DMS53 treated with DMSO at 0.1 percent for 48 hours (cell line): ENCODE data around the gene ENDOV.

Source experiments
- DNase-seq: peaks from one replicate; lab custom pipeline; 2025; ENCODE audit not compliant: unreplicated experiment; lab: John Stamatoyannopoulos, UW

Gene ENDOV

DNA sequence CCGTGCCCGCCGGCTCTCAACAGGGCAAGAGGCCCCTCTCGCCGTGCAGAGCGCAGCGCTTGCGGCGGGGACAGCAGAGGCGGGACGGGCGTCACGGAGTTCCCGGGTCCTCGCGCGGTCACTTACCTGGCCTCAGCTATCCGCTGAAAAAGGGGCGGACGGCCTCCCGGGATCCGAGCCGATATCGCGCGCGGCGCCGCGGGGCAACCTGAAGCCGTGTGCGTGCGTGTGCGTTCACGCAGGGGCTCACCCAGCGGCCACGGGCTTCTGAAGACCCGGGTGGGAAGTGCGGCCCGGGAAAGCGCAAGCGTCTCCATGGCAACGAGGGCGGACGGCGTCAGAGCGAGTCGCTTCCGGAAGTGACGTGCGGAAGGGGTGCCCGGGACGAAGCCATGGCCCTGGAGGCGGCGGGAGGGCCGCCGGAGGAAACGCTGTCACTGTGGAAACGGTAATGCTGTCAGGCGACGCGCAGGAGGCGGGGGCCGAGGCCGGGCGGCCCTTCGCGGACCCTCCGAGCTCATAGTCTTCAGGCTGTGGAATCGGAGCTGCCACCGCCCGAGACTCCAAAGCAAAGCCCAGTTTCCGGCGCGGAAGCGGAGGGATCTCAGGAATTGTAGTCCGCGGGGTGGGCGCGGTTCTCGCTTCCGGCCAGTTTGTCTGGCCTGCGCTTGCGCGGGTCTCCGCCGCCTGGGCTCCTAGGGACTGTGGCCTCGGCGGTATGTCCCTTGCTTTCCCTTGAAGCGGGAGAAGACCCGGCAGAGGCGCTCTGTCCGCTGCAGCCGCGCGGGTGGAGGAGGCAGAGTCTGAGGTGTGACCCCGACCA lies at the start of gene ENDOV:
Gene ENDOV, plus strand, starts transcription at position 365 of the 823 bp plus-strand sequence. Its CDS starts 28 bp downstream, at position 393.
- peak; percentile 92 for DNase-seq

DNA sequence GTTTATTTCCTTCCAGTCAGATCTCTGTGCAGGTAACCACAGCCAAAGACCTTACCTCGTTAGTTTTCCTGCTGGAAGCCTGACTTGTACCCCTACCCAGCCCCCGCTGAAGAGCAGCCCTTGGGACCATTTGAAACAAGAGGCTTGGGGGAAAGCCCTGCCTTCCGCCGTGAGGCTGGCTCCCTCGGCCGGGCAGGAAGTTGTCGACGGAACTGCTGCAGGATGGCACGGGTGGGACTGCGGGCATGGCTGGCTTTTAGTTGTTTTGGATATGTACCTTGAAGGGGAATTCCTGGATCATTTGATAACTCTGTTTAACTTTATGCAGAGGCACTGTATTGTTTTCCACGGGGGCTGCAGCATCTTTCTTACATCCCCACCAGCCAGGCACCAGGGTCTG lies 49.0 kb upstream of the ENDOV start:
- DNase-seq: no peak

DNA sequence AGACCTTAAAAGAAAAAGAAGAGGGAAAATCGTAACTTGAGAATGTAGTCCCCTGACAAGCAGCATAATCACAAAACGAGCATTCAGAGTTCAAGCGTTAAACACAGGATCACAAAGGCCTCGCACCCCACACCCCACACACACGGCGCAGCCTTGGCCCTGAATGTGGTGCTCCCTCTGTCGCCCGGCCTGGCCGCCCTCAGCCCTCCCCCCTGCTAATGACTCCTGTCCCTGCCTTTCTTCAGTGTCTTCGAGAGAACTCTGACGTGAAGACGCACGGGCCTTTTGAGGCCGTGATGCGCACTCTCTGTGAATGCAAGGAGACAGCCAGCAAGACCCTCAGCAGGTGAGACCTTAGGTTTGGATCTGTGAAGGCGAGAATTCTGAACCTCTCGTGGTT lies 47.5 kb upstream of the ENDOV start:
- no peak for DNase-seq

DNA sequence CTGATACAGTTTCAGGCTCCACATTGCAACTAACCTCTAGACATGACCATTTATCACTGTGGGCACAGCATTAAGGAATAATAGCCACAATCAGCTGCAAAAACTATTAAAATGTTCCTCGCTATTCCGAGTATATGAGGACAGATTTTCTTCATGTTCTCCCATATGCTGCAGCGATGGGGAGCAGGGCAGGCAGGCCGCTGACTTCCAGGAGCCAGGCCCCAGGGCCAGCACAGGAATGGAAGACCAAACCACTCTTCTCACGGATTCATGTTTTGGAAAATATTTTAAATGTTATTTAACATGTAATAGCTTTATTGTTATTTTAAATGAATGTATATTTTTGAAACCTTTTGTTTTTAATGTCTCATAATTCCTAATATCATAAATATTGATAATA lies 43.8 kb upstream of the ENDOV start:
- DNase-seq: no peak

DNA sequence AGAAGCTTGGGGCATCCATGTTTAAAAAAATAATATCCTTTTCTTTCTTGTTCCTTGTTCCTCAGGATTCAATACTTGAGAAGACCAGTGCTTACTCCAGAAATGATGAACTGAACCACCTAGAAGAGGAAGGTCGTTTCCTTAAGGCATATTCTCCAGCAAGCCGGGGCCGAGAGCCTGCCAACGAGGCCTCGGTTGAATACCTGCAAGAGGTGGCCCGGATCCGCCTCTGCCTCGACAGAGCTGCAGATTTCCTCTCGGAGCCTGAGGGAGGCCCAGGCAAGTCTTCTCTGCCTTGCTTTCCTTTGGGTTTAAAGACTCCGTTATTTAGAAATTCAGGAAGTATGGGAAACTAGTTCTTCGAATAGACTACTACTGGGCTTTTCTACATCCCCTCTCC lies 42.5 kb upstream of the ENDOV start:
- DNase-seq: no peak

DNA sequence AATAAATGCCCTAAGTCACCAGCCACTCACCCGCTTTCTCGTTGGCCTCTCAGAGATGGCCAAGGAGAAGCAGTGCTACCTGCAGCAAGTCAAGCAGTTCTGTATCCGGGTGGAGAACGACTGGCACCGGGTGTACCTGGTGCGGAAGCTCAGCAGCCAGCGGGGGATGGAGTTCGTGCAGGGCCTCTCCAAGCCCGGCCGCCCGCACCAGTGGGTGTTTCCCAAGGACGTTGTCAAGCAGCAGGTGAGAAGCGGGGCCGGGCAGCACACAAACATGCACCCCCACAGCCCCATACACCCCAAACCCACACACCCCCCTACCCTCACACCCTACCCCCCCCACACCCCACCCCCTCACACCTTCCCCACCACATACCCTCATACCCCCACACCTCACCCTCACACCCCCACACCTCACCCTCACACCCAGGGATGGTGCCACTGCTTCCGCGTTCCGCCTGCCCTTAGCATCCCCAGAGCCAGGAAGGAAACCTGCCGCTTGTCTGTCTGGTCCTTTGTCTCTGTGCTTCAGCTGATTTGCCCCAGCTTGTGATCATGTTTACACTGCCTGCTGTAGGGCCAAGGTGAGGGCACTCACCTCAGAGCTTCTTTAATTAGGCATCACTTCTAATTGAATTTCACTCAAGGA lies 41.9 kb upstream of the ENDOV start:
- DNase-seq: no peak

DNA sequence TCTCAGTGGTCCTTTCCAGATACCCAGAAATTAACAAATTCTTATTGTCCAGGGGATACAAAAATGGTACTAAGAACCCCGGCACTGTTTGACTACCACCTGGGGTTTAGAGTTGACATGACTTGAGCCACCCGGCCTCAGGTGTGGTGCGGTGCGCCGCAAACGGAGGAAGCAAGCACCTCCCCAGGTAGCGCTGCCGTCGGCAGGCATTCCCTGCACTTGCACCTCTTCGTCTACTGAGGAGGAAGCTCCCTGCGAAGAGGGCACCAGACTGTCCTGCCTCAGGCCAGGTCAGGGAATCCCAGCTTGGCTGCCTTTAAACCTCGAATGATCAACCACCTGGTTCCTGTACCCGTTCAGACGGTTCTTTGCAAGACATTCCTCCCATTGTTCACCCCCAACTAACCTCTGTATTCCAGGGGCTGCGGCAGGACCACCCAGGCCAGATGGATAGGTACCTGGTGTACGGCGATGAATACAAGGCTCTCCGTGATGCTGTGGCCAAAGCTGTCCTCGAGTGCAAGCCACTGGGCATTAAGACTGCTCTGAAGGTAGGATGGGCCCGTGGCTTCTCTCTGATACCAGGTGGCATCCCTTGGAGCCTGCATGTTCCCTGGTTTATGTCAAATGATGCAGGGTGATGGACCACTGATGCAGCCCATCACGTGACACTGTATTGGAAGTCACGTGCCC lies 40.8 kb upstream of the ENDOV start:
- no peak for DNase-seq

DNA sequence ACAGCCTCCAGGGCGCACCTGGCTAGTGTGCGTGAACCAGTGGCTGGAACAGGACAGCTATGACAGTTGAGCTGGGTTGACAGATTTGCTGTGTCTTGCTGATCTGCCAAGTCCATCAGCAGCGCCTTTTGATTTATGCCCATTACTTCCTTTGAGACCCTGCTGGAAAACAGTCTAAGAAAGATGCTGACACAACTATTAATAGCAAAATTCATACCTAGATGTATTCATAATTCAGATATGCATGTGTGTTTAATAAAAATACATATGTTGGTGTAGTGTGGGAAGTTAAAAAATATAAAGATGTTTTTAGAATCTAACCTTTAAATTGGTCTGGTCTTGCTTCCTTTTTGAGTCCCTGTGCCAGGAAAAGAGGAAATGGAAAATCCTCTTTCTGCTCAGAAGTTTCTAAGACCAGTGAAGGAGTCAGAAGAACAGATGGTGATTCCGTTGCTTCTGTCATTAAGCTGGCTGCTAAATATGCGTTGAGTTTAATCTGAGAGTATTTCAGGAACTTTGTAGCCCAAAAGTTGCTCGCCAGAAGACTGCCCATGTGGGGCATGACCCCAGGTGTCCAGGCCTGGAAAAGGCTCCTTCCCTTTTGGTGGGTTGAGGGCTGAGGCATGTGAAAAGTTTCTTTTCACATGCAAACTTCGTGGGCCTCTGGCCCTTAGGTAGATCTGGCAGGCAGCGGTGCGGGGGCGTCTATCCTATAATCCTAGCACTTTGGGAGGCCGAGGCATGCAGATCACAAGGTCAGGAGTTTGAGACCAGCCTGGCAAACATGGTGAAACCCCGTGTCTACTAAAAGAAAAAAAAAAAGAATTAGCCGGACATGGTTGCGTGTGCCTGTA lies 40.0 kb upstream of the ENDOV start:
- no peak for DNase-seq

DNA sequence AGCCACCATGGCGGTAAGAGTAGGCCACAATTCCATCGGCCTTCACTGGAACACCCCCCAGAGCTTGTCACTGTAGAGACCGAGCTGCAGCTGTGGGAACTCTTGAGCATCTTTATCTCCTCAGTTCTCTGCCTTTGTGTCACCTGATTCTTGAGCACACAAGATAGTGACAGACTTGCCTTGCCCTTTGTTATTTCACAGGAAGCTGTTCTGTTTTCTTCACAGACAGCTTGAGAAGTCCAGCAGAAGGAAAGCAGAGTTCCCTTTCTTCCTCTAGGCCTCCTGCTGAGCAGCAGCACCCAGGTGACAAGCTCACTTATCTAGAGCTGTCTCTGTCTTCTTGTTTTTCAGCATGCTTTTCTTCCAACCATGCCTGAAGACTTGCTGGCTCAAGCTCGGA lies 38.4 kb upstream of the ENDOV start:
- no peak for DNase-seq

DNA sequence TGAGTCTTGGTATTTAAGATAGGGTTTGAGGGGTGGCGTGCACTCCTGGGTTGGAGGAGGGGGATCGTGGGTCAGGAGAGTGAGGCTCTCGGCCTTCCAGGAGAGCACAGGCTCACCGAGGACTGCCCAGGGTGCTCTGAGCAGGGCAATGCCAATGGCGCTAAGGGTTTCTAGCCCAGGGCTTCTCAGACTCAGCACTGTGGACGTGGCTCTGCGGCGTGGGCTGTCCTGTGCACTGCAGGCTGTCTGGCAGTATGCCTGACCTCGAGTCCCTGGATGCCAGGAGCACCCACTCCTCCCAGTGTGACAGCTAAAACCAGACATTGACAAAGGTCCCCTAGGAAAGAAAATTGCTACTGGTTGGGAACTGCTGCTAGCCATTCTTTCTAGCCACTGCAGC lies 37.2 kb upstream of the ENDOV start:
- no peak for DNase-seq

DNA sequence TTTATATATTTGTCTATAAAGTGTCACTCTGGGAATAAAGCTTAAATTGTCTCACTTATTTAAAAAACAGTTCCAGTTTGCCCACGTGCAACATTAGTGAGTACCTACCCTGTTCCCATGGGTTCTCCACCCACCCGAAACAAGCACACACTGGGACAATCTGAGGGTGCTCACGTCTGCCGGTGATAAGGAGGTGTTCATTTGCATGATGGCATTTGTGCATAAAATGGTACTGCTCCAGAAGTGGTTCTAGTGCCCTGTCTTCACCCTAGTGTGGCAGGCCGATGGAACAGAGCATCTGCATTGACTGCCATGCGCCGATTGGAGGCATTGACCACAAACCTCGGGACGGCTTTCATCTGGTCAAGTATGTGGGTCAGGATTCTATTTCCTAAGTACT lies 35.6 kb upstream of the ENDOV start:
- no peak for DNase-seq

DNA sequence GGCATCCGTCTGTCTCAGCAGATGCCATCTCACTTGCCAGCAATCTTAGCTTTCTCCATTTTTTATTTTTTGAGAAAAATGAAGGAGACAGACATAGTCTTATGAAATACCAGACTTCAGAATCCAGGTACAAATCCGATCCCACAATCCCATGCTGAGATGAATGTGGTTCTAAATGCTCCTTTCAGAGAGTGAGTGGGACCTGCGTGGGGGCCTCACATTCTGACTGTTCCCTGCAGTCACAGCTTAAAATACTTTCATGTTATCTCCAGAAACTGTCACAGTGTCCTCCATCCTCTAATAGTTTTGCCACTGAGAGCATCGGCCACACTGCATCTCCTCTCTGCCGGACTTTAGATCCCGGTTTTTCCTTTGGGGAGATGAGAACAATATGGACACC lies 34.9 kb upstream of the ENDOV start:
- no peak for DNase-seq

DNA sequence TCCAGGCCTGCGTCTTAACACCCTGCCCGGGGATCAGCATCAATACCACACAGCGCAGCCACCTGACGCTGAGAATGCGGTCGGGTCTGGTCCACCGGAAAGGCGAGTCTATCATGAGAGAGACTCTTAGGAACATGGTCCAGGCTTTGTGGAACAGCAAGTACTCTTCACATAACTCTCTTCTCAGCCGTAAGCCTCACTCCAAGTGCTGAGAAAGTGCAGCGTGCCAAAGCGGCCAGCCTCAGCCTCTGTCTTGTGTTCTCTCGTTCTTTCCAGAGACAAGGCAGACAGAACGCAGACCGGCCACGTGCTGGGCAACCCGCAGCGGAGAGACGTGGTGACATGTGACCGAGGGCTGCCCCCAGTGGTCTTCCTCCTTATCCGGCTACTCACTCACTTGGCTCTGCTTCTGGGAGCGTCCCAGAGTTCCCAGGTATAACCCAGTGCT lies 34.4 kb upstream of the ENDOV start:
- DNase-seq: no peak

DNA sequence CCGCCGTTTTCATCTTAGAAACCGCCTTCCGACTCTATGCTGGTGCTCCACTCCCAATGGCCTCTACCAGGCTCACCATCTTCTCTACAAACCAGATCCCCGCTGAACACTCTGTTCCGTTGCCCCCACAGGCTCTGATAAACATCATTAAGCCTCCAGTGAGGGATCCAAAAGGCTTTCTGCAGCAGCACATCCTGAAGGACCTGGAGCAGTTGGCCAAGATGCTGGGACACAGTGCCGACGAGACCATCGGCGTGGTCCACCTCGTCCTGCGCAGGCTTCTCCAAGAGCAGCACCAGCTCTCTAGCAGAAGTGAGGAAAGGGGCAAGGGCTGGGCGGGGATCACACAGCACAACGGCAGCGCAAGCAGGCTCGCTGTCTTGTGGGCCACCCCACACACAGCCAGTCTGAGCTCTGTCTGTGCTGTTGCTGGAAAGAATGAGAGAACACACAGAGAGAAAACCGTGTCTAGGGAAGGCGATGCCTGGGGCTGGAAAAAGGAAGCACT lies 33.5 kb upstream of the ENDOV start:
- no peak for DNase-seq

DNA sequence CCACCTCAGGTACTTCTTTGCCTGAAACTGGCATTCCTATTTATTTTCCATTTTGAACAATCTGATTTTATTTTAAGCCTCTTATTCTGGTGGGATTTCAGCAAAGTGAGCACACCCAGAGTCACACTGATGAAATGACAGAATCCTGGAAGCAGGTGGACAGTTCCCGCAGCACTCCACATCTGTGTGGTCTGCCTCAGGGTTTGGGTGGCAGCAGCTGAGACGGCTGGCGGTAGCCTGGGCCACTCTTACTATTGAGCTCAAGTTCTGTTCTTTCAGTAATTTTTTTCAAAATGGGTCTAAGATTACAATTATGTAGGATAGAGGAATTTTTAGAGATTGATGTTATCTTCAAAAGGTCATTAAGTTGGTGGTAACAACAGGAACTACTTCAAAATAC lies 32.5 kb upstream of the ENDOV start:
- no peak for DNase-seq

DNA sequence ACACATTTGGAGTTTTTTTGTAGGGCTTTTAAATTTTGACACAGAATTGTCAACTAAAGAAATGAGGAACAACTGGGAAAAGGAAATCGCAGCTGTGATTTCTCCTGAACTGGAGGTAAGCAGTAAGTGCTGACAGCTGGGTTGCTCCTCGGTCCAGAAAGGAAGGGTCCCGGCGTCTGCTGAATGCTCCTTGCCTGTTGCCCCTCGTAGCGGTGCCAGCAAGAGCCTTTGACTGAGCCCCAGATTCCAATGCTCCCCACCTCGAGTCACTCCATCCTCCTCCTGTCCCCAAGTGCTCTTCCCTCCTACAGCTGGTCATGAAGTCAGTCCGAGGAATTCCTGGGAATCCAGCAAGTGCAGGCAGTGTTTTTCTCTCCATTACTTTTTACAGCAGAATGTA lies 32.0 kb upstream of the ENDOV start:
- no peak for DNase-seq

DNA sequence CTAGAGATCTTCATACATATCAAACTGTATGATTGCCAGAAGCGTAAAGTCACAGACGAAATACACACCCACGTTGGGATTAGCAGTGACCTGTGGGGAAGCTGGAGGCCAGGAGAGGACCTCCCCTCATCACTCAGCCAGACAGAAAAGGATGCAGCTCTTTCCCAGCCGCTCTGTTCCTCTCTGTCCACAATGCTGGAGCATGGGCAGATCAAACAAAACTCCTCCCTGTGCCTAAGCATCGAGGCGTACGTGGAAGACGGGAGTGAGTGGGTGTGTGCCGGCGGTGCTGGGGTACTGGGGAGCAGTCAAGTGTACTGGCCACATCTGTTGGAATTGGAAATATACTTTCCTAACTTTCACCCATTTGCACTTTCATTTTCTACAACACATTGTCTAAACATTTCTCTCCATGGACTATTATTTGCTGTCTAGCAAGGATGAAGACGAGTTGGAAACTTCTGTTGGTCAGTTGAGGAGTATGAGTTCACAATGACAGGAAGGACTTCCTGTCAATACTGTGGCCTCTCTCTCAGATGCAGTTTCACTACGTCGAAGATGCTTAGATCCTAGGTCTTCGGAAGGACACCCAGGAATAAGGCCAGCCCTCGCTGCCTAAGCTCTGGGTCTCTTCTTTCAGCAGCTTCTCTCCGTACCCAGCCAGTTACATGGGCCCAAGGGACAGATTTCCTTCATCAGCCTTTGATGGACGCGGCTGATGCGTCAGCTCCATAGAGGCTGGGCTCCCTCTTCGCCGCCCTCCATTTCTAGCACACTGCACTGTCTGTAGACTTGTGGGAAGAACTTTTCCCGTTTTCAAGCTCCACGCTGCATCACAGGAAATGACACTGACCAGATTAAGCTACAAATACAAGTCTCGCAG lies 30.6 kb upstream of the ENDOV start:
- DNase-seq: no peak

DNA sequence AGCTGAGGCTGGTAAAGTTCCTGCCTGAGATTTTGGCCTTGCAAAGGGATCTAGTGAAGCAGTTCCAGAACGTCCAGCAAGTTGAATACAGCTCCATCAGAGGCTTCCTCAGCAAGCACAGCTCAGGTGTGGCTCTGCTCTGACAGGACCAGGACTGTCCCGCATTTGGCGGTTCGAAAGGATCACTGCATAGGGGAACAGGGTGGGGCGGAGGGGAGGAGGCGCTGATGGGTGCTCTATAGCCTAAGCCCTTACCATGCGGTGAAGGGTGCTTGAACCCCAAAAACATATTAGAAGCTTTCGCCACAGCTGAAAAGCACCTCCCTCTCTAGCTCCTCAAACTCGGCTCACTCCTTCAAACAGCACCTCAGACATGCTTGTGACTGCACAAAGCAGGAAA lies 29.9 kb upstream of the ENDOV start:
- no peak for DNase-seq

DNA sequence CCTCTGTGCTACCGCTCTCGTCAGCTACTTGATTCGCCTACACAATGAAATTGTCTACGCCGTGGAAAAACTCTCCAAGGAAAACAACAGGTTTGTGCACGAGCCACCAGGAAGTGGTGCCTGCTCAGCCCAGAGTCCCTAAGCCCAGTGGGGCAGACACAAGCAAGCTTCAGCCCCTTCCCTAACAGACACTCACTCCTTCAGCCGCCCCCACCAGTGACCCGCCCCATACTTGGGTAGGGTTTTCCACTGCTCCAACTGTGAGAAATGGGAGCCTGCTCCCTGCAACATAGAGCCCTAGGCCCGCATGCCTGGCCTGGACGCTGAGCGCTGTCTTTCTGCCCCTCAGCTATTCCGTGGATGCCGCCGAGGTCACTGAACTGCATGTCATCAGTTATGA lies 28.6 kb upstream of the ENDOV start:
- no peak for DNase-seq

DNA sequence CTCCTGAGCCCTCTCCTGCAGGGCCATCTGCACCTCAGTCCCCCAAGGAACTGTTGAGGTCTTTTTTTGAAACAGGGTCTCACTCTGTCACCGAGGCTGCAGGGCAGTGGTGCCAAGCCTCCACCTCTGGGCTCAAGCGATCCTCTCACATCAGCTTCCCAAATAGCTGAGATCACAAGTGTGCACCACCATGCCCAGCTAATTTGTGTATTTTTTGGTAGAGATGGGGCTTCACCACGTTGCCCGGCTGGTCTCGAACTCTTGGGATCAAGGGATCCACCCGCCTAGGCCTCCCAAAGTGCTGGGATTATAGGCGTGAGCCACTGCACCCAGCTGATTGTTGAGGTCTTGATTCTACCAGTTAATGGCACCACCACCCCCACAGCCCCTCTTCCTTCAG lies 27.9 kb upstream of the ENDOV start:
- DNase-seq: no peak
